ENCODE results near the gene SFXN2. TPM values are rescaled to one million over a fixed set of nuclear protein-coding genes. Genes with fewer than 3 reads are reported as not detected.

Gene SFXN2
- total RNA-seq, 1 experiment from 2014 or later: 12.9 TPM

- Mint-ChIP-seq H3K4me1 (ENCODE audit: insufficient read depth, unreplicated experiment) (peaks cover 30% of the 10 kb centered on the region), H3K27me3 (ENCODE audit: insufficient read depth, unreplicated experiment) (no peaks in the 10 kb centered on the region), H3K36me3 (ENCODE audit: insufficient read depth, unreplicated experiment) (peaks cover 4% of the 10 kb centered on the region), H3K27ac (ENCODE audit: low read depth, unreplicated experiment) (peak overlapping the region; percentile 35), H3K4me3 (ENCODE audit: unreplicated experiment) (peak overlapping the region; percentile 35), H3K9me3 (ENCODE audit: unreplicated experiment) (no peaks in the 10 kb centered on the region)
- BruUV-seq (replicated peaks): no TSS peak
- intact Hi-C loops (cut with micrococcal nuclease): no loop called here
- DNase-seq (ENCODE audit: unreplicated experiment): no peak
- POLR2A ChIA-PET: interaction anchor here (0.7 to 8.7 kb wide), 4 partner anchors 9 to 112 kb away, joined by 3 to 100 read pairs (median 12); partner anchors contain the start of gene WBP1L
- CTCF ChIA-PET: interaction anchor here (0.5 to 7.2 kb wide), 3 partner anchors 32 to 301 kb away, joined by 3 to 50 read pairs (median 6); no protein-coding TSS in a partner anchor
- no peak for TF ChIP-seq CTCF (IDR thresholded peaks at IDR 0.05; ENCODE audit: unreplicated experiment)
Measured at GRCh38 chr10:102785818-102786217, 71.4 kb downstream of the SFXN2 start.

- Mint-ChIP-seq H3K36me3 (ENCODE audit: insufficient read depth, unreplicated experiment) (peaks cover 16% of the 10 kb centered on the region), H3K27me3 (ENCODE audit: insufficient read depth, unreplicated experiment) (no peaks in the 10 kb centered on the region), H3K4me3 (ENCODE audit: unreplicated experiment) (no peak overlapping the region), H3K9me3 (ENCODE audit: unreplicated experiment) (no peaks in the 10 kb centered on the region), H3K27ac (ENCODE audit: low read depth, unreplicated experiment) (no peak overlapping the region), H3K4me1 (ENCODE audit: insufficient read depth, unreplicated experiment) (no peaks in the 10 kb centered on the region)
- TF ChIP-seq CTCF (IDR thresholded peaks at IDR 0.05; ENCODE audit: unreplicated experiment): no peak
- DNase-seq (ENCODE audit: unreplicated experiment): no peak
- intact Hi-C loops (cut with micrococcal nuclease): no loop called here
- ChIA-PET CTCF (interaction anchor here (0.6 kb wide), 1 partner anchor 19 kb away, joined by 5 read pairs; no protein-coding TSS in a partner anchor), POLR2A (no interaction called here)
- no TSS peak for BruUV-seq (replicated peaks)
Measured at GRCh38 chr10:102791754-102792395, 77.4 kb downstream of the SFXN2 start.

Other genes starting within 250 kb of the SFXN2 start
- 60.1 and 75.3 TPM in 2 replicates for gene ACTR1A, start 211.9 kb upstream of the SFXN2 start, total RNA-seq (2022)
- gene SUFU, start 210.7 kb upstream of the SFXN2 start, total RNA-seq (2022): 6.3 TPM in 2 replicates
- 73.5 and 78.1 TPM in 2 replicates for gene TRIM8, start 70.2 kb upstream of the SFXN2 start, total RNA-seq (2022)
- gene ARL3, start 239 bp upstream of the SFXN2 start, total RNA-seq (2022): 6.8 and 7.0 TPM in 2 replicates
- 19.8 and 24.8 TPM in 2 replicates for gene WBP1L, start 29.3 kb downstream of the SFXN2 start, total RNA-seq (2022)
- not detected in 2 replicates for gene CYP17A1, start 122.8 kb downstream of the SFXN2 start, total RNA-seq (2022)
- 13.1 and 18.0 TPM in 2 replicates for gene BORCS7, start 139.6 kb downstream of the SFXN2 start, total RNA-seq (2022)
- gene AS3MT, start 154.8 kb downstream of the SFXN2 start, total RNA-seq (2022): 0.25 and 0.26 TPM in 2 replicates
- 5.6 and 7.4 TPM in 2 replicates for gene CNNM2, start 203.7 kb downstream of the SFXN2 start, total RNA-seq (2022)